Heart right ventricle (tissue), 16 donors: Measurements from ENCODE around the gene XPA. TPM values are rescaled to one million over a fixed set of nuclear protein-coding genes. Genes with fewer than 3 reads are reported as not detected.
"Not testable (repeated sequence)": the region's sequence is repeated elsewhere in the genome, so short reads cannot be mapped to it uniquely, and the experiment has no call there.

Experiments
- ATAC-seq, 8 donors: fragments of 200-7000 bp; cut with Tn5 transposase; one replicate each; pipeline ENCODE4 v1.9.1; 2020; ENCODE audit warnings: mild to moderate bottlenecking in 8 of 8, moderate library complexity in 8 of 8, moderate number of reproducible peaks in 1 of 8
- DNase-seq, 2 donors: peaks; one replicate each; pipeline ENCODE4 v3.0.0-alpha.2; 2020
- H3K27ac ChIP-seq, 10 donors: fragments of 200-600 bp; sonication (generic) in 2 of 10; one replicate each; pipeline versions ENCODE4 v1.5.0 to v1.8.0; 2020 to 2022; ENCODE audit warnings: mild to moderate bottlenecking in 3 of 10
- H3K27me3 ChIP-seq, 7 donors: fragments of 200-600 bp; one replicate each; pipeline ENCODE4 v1.8.0; 2021 to 2022; ENCODE audit warnings: mild to moderate bottlenecking in 2 of 7
- H3K36me3 ChIP-seq, 9 donors: fragments of 200-600 bp; sonication (generic) in 1 of 9; one replicate each; pipeline versions ENCODE4 v1.5.0 to v1.8.0; 2020 to 2022; ENCODE audit warnings: mild to moderate bottlenecking in 2 of 9
- H3K4me1 ChIP-seq, 9 donors: fragments of 200-600 bp; sonication (generic) in 1 of 9; one replicate each; pipeline versions ENCODE4 v1.5.0 to v1.8.0; 2020 to 2022; ENCODE audit warnings: mild to moderate bottlenecking in 4 of 9
- H3K4me3 ChIP-seq, 10 donors: fragments of 200-600 bp; sonication (generic) in 2 of 10; one replicate each; pipeline versions ENCODE4 v1.5.0 to v1.8.0; 2020 to 2022; ENCODE audit warnings: mild to moderate bottlenecking in 7 of 10, moderate library complexity in 2 of 10
- H3K9me3 ChIP-seq, 11 donors: fragments of 200-600 bp in 10 of 11; sonication (generic) in 2 of 11; one replicate each; pipeline versions ENCODE4 v1.5.0 to v1.8.0; 2013 to 2022; ENCODE audit warnings: mild to moderate bottlenecking in 2 of 11, control low read depth in 1 of 11, moderate library complexity in 1 of 11
- WGBS, 2 donors: extraction: QIAGEN DNeasy Blood & Tissue Kit; methylation state at CpG; one replicate each; pipeline ENCODE4 v1.1.7; 2013; ENCODE audit warnings: inconsistent platforms in 1 of 2; 5-methylcytosine and 5-hydroxymethylcytosine counted together
- intact Hi-C, 10 donors: fragments of 100-400 bp; cut with DNase I; formaldehyde crosslinking; loops; one replicate each; pipeline versions ENCODE4 v1.11.1 to v1.14.2; 2022
- long read RNA-seq, 3 donors: library from polyadenylated mRNA; unstranded; transcript quantifications; one replicate each; pipeline ENCODE4 v2.0.0, GENCODE V29; 2020 to 2021
- polyA plus RNA-seq, 2 donors: library from polyadenylated mRNA; stranded (reverse); fragments of 200-250 nt; gene quantifications; one replicate each; pipeline ENCODE4 v1.2.3, GENCODE V29; 2013
- total RNA-seq, 10 donors: library from RNA; stranded (reverse); fragmentation: NEBNext Ultra II Directional in 3 of 10; extraction: Animal tissue kit (Norgen Biotek cat#: 25700) in 3 of 10; gene quantifications; one replicate each; pipeline versions ENCODE4 v1.2.1 to v1.2.4, GENCODE V29; 2021 to 2023
- TF ChIP-seq, protein P1 (sequence below), 9 donors: fragments of 200-600 bp; sonication (generic) in 2 of 9; IDR thresholded peaks; one replicate each; pipeline versions ENCODE4 v1.5.0 to v1.8.0; 2021 to 2022; ENCODE audit warnings: antibody characterized with exemption in 9 of 9, mild to moderate bottlenecking in 5 of 9, moderate library complexity in 1 of 9
- donor health status: Arrhythmogenic right ventricular cardiomyopathy.
- donor health status: ischemic (EF 13 %, LVEDD 7.1; RV severe dilation, severe dysfunction).
- donor health status: healthy with polysubstance abuse.
- donor health status: DM: no; HTN: yes; CAD: no.
- donor health status: DM: no; HTN: no; CAD: no.
- donor health status: ischemic (EF 25% LVEDD 6.9; RV normal size, moderate dysfunction).
- donor health status: ischemic (EF 25% LVEDD 5.7; RV mildly dilated, moderate dysfunction).
- donor health status: healthy.
- donor health status: DM: yes; HTN: yes; CAD: no.
- donor health status: Ischemic cardiomyopathy.
- donor health status: ischemic (EF 35%, LVEDD 5.7; RV mildly dilated, moderate dysfunction).
- donor health status: nonischemic (EF 11% LVEDD 7.7; RV severe dilation, severe dysfunction).
- donor health status: DM: yes; HTN: yes; CAD: no.
- donor health status: PGD.
- donor health status: ischemic (EF 29% LVEDD 5.4; RV normal size, mild dysfunction).
- donor health status: nonischemic (EF 23%, LVEDD 6.1; RV moderate dilation, normal function).

The XPA gene
- total RNA-seq (10 to 100 TPM in 3 of 10 donors, 1 to 10 TPM in 7; 7.9 to 13.7 (median 9.3) TPM), polyA plus RNA-seq (1 to 10 TPM; 5.7 to 6.9 TPM)
- long read RNA-seq, donor 1, partial matches to known transcripts = 5 of 7 reads
- long read RNA-seq, donor 1, other reads (novel, unspliced or antisense) = 0 of 7 reads
- long read RNA-seq, donor 2, transcript XPA-201 (6 exons, 1,417 nt) = major isoform, 10 of 18 reads
- long read RNA-seq, donor 2, partial matches to known transcripts = 5 of 18 reads
- long read RNA-seq, donor 2, other reads (novel, unspliced or antisense) = 3 of 18 reads
- long read RNA-seq, donor 3, transcript XPA-201 (6 exons, 1,417 nt) = major isoform, 5 of 9 reads
- long read RNA-seq, donor 3, partial matches to known transcripts = 3 of 9 reads
- long read RNA-seq, donor 3, other reads (novel, unspliced or antisense) = 1 of 9 reads

DNA sequence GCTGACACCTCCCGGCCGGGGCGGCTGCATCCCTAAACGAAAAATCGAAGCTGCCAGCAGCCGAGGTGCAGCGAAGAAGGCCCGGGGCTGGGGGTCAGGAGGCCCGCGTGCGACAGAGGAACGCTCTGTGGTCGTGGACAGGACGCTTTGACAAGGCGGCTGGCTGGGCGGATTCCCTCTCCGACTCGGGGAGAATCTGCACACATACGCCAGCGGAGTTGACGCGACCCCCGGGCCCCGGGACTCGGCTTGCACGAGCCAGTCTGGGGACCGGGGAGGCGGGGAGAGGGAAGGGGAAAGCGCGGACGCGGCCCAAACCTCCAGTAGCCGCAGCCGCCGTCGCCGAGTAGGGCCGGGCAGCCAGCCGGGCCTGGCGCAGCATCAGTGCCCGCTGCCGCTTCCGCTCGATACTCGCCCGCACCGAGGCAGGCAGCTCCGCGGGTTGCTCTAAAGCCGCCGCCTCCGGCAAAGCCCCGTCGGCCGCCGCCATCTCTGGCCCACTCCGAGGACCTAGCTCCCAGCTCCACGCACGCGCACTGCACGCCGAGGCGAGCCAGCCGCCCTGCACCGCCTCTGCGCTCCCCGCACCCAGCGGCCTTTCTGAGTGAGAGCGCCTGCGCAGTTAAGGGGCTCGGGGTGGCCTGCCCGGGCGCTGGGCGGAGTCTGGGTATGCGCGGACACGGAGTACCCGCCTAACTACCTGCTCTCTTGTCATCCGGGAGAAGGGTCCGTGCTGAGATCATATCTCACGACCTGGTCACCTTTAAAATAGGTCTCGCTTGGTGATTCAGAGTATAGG is at the start of gene XPA:
TSS of gene XPA (minus strand) at position 538 of the 799 bp plus-strand sequence. CDS start at position 490, 48 bp downstream.
- intact Hi-C loops = no loop called here
- ATAC-seq = peak; percentile 99 to 100 (median 99)
- Histone ChIP-seq H3K36me3 (peaks cover 0 to 18% (median 4%) of the 10 kb centered on the region in 9 donors), H3K27ac (peak within 1 kb of the TSS; percentile 79 to 96 (median 92)), H3K9me3 (no peaks in the 10 kb centered on the region), H3K4me3 (peak within 1 kb of the TSS; percentile 68 to 93 (median 78)), H3K27me3 (peaks cover 0 to 8% (median 0%) of the 10 kb centered on the region in 7 donors), H3K4me1 (peaks cover 4 to 40% (median 30%) of the 10 kb centered on the region in 9 donors)
- TF ChIP-seq, protein P1, sequence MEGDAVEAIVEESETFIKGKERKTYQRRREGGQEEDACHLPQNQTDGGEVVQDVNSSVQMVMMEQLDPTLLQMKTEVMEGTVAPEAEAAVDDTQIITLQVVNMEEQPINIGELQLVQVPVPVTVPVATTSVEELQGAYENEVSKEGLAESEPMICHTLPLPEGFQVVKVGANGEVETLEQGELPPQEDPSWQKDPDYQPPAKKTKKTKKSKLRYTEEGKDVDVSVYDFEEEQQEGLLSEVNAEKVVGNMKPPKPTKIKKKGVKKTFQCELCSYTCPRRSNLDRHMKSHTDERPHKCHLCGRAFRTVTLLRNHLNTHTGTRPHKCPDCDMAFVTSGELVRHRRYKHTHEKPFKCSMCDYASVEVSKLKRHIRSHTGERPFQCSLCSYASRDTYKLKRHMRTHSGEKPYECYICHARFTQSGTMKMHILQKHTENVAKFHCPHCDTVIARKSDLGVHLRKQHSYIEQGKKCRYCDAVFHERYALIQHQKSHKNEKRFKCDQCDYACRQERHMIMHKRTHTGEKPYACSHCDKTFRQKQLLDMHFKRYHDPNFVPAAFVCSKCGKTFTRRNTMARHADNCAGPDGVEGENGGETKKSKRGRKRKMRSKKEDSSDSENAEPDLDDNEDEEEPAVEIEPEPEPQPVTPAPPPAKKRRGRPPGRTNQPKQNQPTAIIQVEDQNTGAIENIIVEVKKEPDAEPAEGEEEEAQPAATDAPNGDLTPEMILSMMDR (IDR thresholded peaks at IDR 0.05) = no peak
- peak; percentile 97 to 99 for DNase-seq
- WGBS, 2 donors = 0 to 1% methylated on average over 77 to 82 of the region's 82 CpGs

GRCh38 chr9:97744710-97745708 is 47.9 kb upstream of the XPA start:
- no peak for DNase-seq
- H3K4me1 ChIP-seq = peaks cover 0 to 15% (median 11%) of the 10 kb centered on the region in 9 donors
- no peak overlapping the region for H3K4me3 ChIP-seq
- H3K36me3 ChIP-seq = no peaks in the 10 kb centered on the region
- TF ChIP-seq, protein P1 (IDR thresholded peaks at IDR 0.05) = no peak
- ATAC-seq = no peak
- intact Hi-C loops = loop anchor here in 1 of 10 donors (10.0 kb wide), 1 partner anchor 70 kb away; no protein-coding TSS in a partner anchor
- WGBS, 2 donors = 32 to 33% methylated on average over 7 of the region's 7 CpGs
- no peak overlapping the region for H3K27ac ChIP-seq
- peaks cover 0 to 59% (median 5%) of the 10 kb centered on the region in 7 donors for H3K27me3 ChIP-seq
- peaks cover 0 to 19% (median 8%) of the 10 kb centered on the region in 11 donors for H3K9me3 ChIP-seq

GRCh38 chr9:97744025-97744424 is 46.9 kb upstream of the XPA start:
- intact Hi-C loops = loop anchor here in 1 of 10 donors (10.0 kb wide), 1 partner anchor 71 kb away; no protein-coding TSS in a partner anchor
- 54 to 56% methylated on average over 7 of the region's 7 CpGs for WGBS, 2 donors
- H3K4me1 ChIP-seq = peaks cover 0 to 15% (median 11%) of the 10 kb centered on the region in 9 donors
- peaks cover 0 to 19% (median 8%) of the 10 kb centered on the region in 11 donors for H3K9me3 ChIP-seq
- ATAC-seq, DNase-seq, H3K4me3 ChIP-seq, H3K27ac ChIP-seq, H3K36me3 ChIP-seq: not testable (repeated sequence)
- peaks cover 0 to 69% (median 13%) of the 10 kb centered on the region in 7 donors for H3K27me3 ChIP-seq

GRCh38 chr9:97742545-97742944 is 45.4 kb upstream of the XPA start:
- intact Hi-C loops = loop anchor here in 1 of 10 donors (10.0 kb wide), 1 partner anchor 72 kb away; no protein-coding TSS in a partner anchor
- DNase-seq = no peak
- Histone ChIP-seq H3K4me1 (peaks cover 0 to 15% (median 11%) of the 10 kb centered on the region in 9 donors), H3K36me3 (no peaks in the 10 kb centered on the region), H3K4me3 (no peak overlapping the region), H3K27ac (no peak overlapping the region), H3K9me3 (peaks cover 0 to 19% (median 8%) of the 10 kb centered on the region in 11 donors), H3K27me3 (peaks cover 0 to 81% (median 28%) of the 10 kb centered on the region in 7 donors)
- 86 to 87% methylated on average over 10 of the region's 10 CpGs for WGBS, 2 donors
- TF ChIP-seq, protein P1 (IDR thresholded peaks at IDR 0.05) = no peak
- ATAC-seq = no peak
